Ovary (tissue), 9 donors: ENCODE data around the gene PACS2. TPM values are rescaled to one million over a fixed set of nuclear protein-coding genes. Genes with fewer than 3 reads are reported as not detected.

Experiments
- DNase-seq, 5 donors: peaks; one replicate each; pipeline ENCODE4 v3.0.0-alpha.2; 2019 to 2020
- H3K27ac ChIP-seq, 2 donors: fragments of 200-600 bp; one replicate each; pipeline versions ENCODE4 v1.5.1 to v1.8.0; 2019 to 2022
- H3K27me3 ChIP-seq: fragments of 200-600 bp; one replicate; pipeline ENCODE4 v1.8.0; 2022
- H3K36me3 ChIP-seq: fragments of 200-600 bp; sonication (generic); one replicate; pipeline ENCODE4 v1.5.1; 2019
- H3K4me1 ChIP-seq: one replicate; pipeline ENCODE4 v1.8.1; 2013; ENCODE audit warnings: mild to moderate bottlenecking, moderate library complexity; ENCODE audit not compliant: insufficient read depth
- H3K4me3 ChIP-seq: fragments of 200-600 bp; sonication (generic); one replicate; pipeline ENCODE4 v1.5.1; 2017
- H3K9me3 ChIP-seq, 2 donors: fragments of 200-600 bp in 1 of 2; sonication (generic) in 1 of 2; one replicate each; pipeline versions ENCODE4 v1.5.1 to v1.8.1; 2013 to 2019; ENCODE audit warnings: mild to moderate bottlenecking in 1 of 2, moderate library complexity in 1 of 2
- EP300 ChIP-seq: sonication (generic); formaldehyde crosslinking; IDR thresholded peaks from one replicate; pipeline ENCODE4 v1.6.1; 2017; ENCODE audit warnings: antibody characterized with exemption
- POLR2A ChIP-seq: fragments of 450-650 bp; IDR thresholded peaks from one replicate; pipeline ENCODE4 v1.6.1; 2017; ENCODE audit warnings: antibody characterized with exemption, mild to moderate bottlenecking, moderate library complexity
- WGBS, 3 donors: extraction: QIAGEN DNeasy Blood & Tissue Kit in 1 of 3; methylation state at CpG; one replicate each; pipeline versions ENCODE4 v1.1.5 to v1.1.7; 2013 to 2017; 5-methylcytosine and 5-hydroxymethylcytosine counted together
- intact Hi-C, 4 donors: fragments of 100-400 bp; cut with DNase I; formaldehyde crosslinking; loops; one replicate each; pipeline versions ENCODE4 v1.11.0 to v1.15.1; 2022 to 2023
- polyA plus RNA-seq, 2 donors: library from polyadenylated mRNA; stranded (reverse); fragments of 200-250 nt in 1 of 2; fragments of 350-450 nt in 1 of 2; fragmentation: Illumina TruSeq in 1 of 2; extraction: RNeasy Lipid Tissue Mini Kit (QIAGEN cat#74804) in 1 of 2; gene quantifications; one replicate each; pipeline ENCODE4 v1.2.3, GENCODE V29; 2013 to 2014
- total RNA-seq, 7 donors: library from RNA; depleted of rRNA in 2 of 7; stranded (reverse); fragments of >200 nt in 2 of 7; fragmentation: NEBNext Ultra II Directional in 3 of 7; extraction: Animal tissue kit (Norgen Biotek cat#: 25700) in 3 of 7; gene quantifications; one replicate each; pipeline versions ENCODE4 v1.1.0 to v1.2.4, GENCODE V29; 2016 to 2023
- TF ChIP-seq, protein P1 (sequence below), 3 donors: fragments of 450-650 bp in 2 of 3; fragments of 200-600 bp in 1 of 3; IDR thresholded peaks; one replicate each; pipeline versions ENCODE4 v1.5.1 to v1.8.0; 2016 to 2022; ENCODE audit warnings: antibody characterized with exemption in 3 of 3, mild to moderate bottlenecking in 1 of 3
- donor health status: DM: no; HTN: no; CAD: no; lungs with moderate emphysema.
- donor health status: DM: no; HTN: no; CAD: no.
- donor health status: Bipolar disorder and iron deficiency.
- donor health status: DM: yes; HTN: yes; CAD: no.
- donor health status: DM: no; HTN: no; CAD: no.
- donor health status: DM: yes; HTN: yes; CAD: no.

Gene PACS2
- total and polyA plus RNA-seq, 9 donors, result 21.2 to 91.9 (median 60.6) TPM

DNA sequence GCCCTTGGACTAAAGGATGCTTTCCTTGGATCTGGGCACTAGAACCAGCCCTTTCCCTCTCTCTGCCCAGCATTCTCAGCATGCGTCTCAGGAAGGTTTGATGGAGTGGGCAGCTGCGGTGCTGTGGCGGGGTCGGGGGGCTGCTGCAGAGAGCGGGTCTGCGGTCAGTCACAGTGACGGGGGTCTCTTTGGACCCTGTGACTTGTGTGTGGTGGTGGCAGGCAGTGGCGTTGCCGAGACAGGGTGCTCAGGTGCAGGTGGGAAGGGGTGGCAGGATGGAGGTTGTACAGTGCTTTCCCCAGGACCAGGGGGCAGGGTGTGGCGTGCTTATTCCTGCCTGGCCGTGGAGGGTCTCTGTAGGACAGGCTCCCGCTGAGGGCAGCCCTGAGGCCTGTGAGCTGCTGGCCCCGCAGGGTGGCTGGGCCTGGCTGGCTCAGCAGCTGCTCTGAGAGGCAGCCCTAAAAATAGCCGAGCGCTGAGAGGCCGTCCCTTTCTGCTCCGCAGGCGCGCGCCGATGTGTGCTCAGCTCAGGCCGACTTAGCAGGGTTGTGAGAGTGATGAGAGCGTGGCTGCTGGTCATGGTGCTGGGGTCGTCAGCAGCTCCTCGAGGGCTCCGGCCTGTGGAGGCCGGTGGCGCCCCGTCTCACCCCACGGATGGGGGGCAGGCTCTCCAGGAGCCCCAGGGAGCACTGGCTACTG lies 9.7 kb downstream of the PACS2 start:
- TF ChIP-seq POLR2A, result no peak
- no peak for TF ChIP-seq EP300
- TF ChIP-seq, protein P1, sequence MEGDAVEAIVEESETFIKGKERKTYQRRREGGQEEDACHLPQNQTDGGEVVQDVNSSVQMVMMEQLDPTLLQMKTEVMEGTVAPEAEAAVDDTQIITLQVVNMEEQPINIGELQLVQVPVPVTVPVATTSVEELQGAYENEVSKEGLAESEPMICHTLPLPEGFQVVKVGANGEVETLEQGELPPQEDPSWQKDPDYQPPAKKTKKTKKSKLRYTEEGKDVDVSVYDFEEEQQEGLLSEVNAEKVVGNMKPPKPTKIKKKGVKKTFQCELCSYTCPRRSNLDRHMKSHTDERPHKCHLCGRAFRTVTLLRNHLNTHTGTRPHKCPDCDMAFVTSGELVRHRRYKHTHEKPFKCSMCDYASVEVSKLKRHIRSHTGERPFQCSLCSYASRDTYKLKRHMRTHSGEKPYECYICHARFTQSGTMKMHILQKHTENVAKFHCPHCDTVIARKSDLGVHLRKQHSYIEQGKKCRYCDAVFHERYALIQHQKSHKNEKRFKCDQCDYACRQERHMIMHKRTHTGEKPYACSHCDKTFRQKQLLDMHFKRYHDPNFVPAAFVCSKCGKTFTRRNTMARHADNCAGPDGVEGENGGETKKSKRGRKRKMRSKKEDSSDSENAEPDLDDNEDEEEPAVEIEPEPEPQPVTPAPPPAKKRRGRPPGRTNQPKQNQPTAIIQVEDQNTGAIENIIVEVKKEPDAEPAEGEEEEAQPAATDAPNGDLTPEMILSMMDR (IDR thresholded peaks at IDR 0.05), result no peak
- Histone ChIP-seq H3K27me3 (no peaks in the 10 kb centered on the region), H3K4me1 (peaks cover 25% of the 10 kb centered on the region), H3K4me3 (no peak overlapping the region), H3K27ac (no peak overlapping the region), H3K9me3 (no peaks in the 10 kb centered on the region), H3K36me3 (no peaks in the 10 kb centered on the region)
- 83 to 89% (median 86%) methylated on average over 18 to 30 of the region's 30 CpGs for WGBS, 3 donors
- DNase-seq, result no peak
- intact Hi-C loops, result no loop called here

- DNase-seq, result no peak
- Histone ChIP-seq H3K27me3 (no peaks in the 10 kb centered on the region), H3K9me3 (no peaks in the 10 kb centered on the region), H3K4me3 (no peak overlapping the region), H3K36me3 (no peaks in the 10 kb centered on the region), H3K4me1 (peaks cover 25% of the 10 kb centered on the region), H3K27ac (no peak overlapping the region)
- WGBS, 3 donors, result 77 to 88% (median 83%) methylated on average over 10 to 12 of the region's 12 CpGs
- intact Hi-C loops, result no loop called here
- TF ChIP-seq EP300 (no peak), POLR2A (no peak)
- TF ChIP-seq, protein P1 (IDR thresholded peaks at IDR 0.05), result no peak
Measured at GRCh38 chr14:105324871-105325270, 10.3 kb downstream of the PACS2 start.

DNA sequence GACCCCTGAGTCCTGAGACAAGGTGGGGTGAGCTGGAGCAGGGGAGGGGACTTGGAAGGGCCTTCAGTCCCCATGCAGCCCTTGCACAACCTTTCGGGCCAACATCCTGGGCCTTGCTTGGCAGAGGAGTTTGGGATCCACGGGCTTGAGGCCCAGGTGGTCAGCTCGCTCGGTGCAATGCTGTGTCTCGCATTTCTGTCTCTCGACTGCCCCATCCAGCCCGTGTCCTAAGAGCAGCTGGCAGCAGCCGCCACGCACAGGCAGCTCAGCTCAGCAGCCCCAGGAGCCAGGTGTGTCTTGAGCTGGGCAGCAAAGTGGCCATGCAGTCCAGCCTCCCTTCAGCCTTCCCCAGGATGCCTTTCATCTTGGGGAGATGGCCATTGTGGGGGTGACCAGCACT lies 10.8 kb downstream of the PACS2 start:
- intact Hi-C loops, result no loop called here
- no peaks in the 10 kb centered on the region for H3K36me3 ChIP-seq
- no peak overlapping the region for H3K4me3 ChIP-seq
- H3K4me1 ChIP-seq, result peaks cover 26% of the 10 kb centered on the region
- no peak overlapping the region for H3K27ac ChIP-seq
- DNase-seq, result no peak
- TF ChIP-seq EP300, result no peak
- TF ChIP-seq POLR2A, result no peak
- TF ChIP-seq, protein P1 (IDR thresholded peaks at IDR 0.05), result no peak
- WGBS, 3 donors, result 80 to 87% (median 83%) methylated on average over 9 of the region's 9 CpGs
- H3K9me3 ChIP-seq, result no peaks in the 10 kb centered on the region
- H3K27me3 ChIP-seq, result no peaks in the 10 kb centered on the region

DNA sequence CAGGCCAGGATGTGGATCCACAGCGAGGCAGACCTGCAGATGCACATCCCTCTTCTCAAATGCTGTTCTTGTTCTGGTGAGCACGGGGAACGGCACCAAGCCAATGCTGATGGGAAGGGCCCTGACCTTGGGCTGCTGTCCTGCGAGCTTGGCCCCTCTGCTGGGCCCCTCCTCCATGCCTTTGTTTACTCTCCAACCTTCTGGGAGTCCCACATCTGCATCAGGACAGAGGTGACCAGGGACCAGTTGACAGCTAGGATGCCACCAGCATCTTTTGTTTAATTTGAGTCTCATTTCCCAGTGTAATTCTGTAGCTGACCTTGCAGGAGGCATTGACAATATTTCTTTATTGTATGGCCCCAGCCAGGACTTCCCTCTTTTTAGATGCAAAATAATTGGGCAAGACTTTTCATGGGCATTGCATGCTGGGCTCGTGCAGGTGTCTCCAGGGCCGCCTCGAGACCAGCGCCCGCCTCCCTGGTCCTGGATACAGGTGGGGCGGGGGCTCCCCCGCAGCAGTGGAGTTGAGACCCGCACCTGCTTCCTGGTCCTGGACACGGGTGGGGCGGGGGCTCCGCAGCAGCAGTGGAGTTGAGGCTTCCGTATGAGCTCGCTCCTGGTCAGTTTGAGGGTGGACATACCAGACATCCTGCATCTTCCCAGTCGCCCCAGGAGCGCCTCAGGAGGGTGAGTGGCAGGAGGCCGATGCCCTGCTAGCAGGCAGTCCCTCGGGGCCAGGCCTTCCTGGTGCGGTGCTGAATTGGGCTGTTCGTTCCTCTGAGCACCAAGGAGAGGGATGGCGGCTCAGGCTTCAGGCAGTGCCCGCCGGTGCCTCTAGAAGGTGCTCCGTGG lies 11.4 kb downstream of the PACS2 start:
- H3K9me3 ChIP-seq, result no peaks in the 10 kb centered on the region
- intact Hi-C loops, result no loop called here
- WGBS, 3 donors, result 82 to 87% (median 86%) methylated on average over 27 of the region's 27 CpGs
- H3K27ac ChIP-seq, result no peak overlapping the region
- no peaks in the 10 kb centered on the region for H3K27me3 ChIP-seq
- no peak for TF ChIP-seq EP300
- no peak for DNase-seq
- no peaks in the 10 kb centered on the region for H3K36me3 ChIP-seq
- peaks cover 28% of the 10 kb centered on the region for H3K4me1 ChIP-seq
- no peak overlapping the region for H3K4me3 ChIP-seq

- 53 to 65% (median 55%) methylated on average over 9 of the region's 9 CpGs for WGBS, 3 donors
- TF ChIP-seq POLR2A (no peak), EP300 (no peak)
- TF ChIP-seq, protein P1 (IDR thresholded peaks at IDR 0.05), result no peak
- intact Hi-C loops, result no loop called here
- H3K36me3 ChIP-seq, result no peaks in the 10 kb centered on the region
- no peak for DNase-seq
- no peak overlapping the region for H3K4me3 ChIP-seq
- no peak overlapping the region for H3K27ac ChIP-seq
- H3K4me1 ChIP-seq, result peaks cover 28% of the 10 kb centered on the region
- H3K9me3 ChIP-seq, result no peaks in the 10 kb centered on the region
- no peaks in the 10 kb centered on the region for H3K27me3 ChIP-seq
Measured at GRCh38 chr14:105326568-105326867, 12.0 kb downstream of the PACS2 start.
